Smooth muscle cell (in vitro differentiated cells): Measurements from ENCODE around the gene TBC1D22A. TPM values are rescaled to one million over a fixed set of nuclear protein-coding genes. Genes with fewer than 3 reads are reported as not detected.

Source experiments
- DNase-seq: peaks from one replicate; lab custom pipeline; 2025; ENCODE audit not compliant: unreplicated experiment; lab: John Stamatoyannopoulos, UW
- H2AFZ ChIP-seq: fragments of 200-600 bp; sonication (generic); 2 replicates; pipeline ENCODE4 v1.6.0; 2016; ENCODE audit warnings: antibody characterized with exemption, low read depth, mild to moderate bottlenecking
- H3F3A ChIP-seq: fragments of 200-600 bp; sonication (generic); 2 replicates; pipeline ENCODE4 v1.6.0; 2017; ENCODE audit warnings: antibody characterized with exemption, low read depth
- H3K27ac ChIP-seq: fragments of 200-600 bp; sonication (generic); 2 replicates; pipeline ENCODE4 v1.5.1; 2016; ENCODE audit warnings: low read depth, mild to moderate bottlenecking
- H3K27me3 ChIP-seq: fragments of 200-600 bp; sonication (generic); 2 replicates; pipeline ENCODE4 v1.6.1; 2016; ENCODE audit warnings: low read depth, mild to moderate bottlenecking
- H3K36me3 ChIP-seq: fragments of 200-600 bp; sonication (generic); 2 replicates; pipeline ENCODE4 v1.5.1; 2016; ENCODE audit warnings: low read depth
- H3K4me1 ChIP-seq: fragments of 200-600 bp; sonication (generic); 2 replicates; pipeline ENCODE4 v1.5.1; 2016; ENCODE audit warnings: low read depth
- H3K4me2 ChIP-seq: fragments of 200-600 bp; sonication (generic); 2 replicates; pipeline ENCODE4 v1.6.0; 2016; ENCODE audit warnings: mild to moderate bottlenecking
- H3K4me3 ChIP-seq: fragments of 200-600 bp; sonication (generic); 2 replicates; pipeline ENCODE4 v1.5.1; 2016; ENCODE audit warnings: mild to moderate bottlenecking
- H3K79me2 ChIP-seq: fragments of 200-600 bp; sonication (generic); 2 replicates; pipeline ENCODE4 v1.6.0; 2016; ENCODE audit warnings: low read depth, mild to moderate bottlenecking
- H3K9ac ChIP-seq: fragments of 200-600 bp; sonication (generic); 2 replicates; pipeline ENCODE4 v1.6.0; 2016; ENCODE audit warnings: low read depth
- H3K9me3 ChIP-seq: fragments of 200-600 bp; sonication (generic); replicated peaks from 2 replicates; pipeline ENCODE4 v1.5.1; 2016; ENCODE audit warnings: low read depth
- H4K20me1 ChIP-seq: fragments of 200-600 bp; sonication (generic); 2 replicates; pipeline ENCODE4 v1.6.0; 2016; ENCODE audit warnings: low read depth
- WGBS: methylation state at CpG from one replicate; pipeline ENCODE4 v1.1.7; 2016; ENCODE audit warnings: low lambda C conversion rate; 5-methylcytosine and 5-hydroxymethylcytosine counted together
- polyA plus RNA-seq: library from polyadenylated mRNA; unstranded; fragments of >200 nt; fragmentation: Nextera tagmentation; extraction: Ambion mirVana; gene quantifications from 2 replicates; pipeline ENCODE4 v1.2.1, GENCODE V29; 2016
- total RNA-seq: library from RNA; depleted of rRNA; stranded (reverse); fragments of >200 nt; gene quantifications from 2 replicates; pipeline ENCODE4 v1.2.3, GENCODE V29; 2014
- TF ChIP-seq, protein P1 (sequence below): fragments of 200-600 bp; sonication (generic); IDR thresholded peaks from 2 replicates; pipeline ENCODE4 v1.5.1; 2017; ENCODE audit warnings: borderline replicate concordance, mild to moderate bottlenecking, antibody characterized with exemption; ENCODE audit not compliant: insufficient read depth, poor library complexity, severe bottlenecking

Gene TBC1D22A
- total and polyA plus RNA-seq, 2 experiments from 2014 or later: 12.5 to 14.4 TPM

DNA sequence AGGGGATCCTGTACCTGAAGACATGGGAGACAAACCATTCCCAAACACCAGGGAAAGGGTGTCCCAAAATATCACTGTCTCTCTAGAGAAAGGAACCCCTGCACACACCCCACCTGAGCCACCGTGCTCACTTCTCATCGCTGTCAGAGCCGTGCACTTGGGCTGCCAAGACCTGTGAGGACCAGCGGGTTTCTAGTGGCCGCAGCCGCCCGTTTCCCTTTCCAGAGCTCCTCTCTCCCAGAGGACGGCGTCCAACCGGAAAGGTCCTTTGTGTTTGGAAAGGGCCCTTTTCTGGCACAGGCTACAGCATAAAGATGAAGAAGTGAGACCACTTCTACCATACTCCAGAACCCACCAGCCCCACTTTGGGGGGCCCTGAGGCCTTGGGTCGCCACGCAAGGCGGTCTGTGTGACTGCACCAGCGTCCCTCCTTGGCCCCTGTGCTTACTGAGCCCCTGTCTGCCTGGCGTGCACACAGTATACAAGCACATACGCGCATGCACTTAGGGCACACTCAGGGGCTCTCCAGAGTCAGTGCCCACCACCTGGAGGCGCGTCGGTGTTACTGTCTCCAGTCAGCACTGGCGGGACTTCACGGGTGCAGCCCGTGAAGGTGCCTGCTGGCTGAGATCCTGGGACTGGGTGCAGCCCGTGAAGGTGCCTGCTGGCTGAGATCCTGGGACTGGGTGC, 381.8 kb downstream of the TBC1D22A start:
- no peak overlapping the region for H3K4me2 ChIP-seq
- H3F3A ChIP-seq: no peaks in the 10 kb centered on the region
- no peaks in the 10 kb centered on the region for H3K4me1 ChIP-seq
- no peak overlapping the region for H3K9ac ChIP-seq
- no peaks in the 10 kb centered on the region for H3K36me3 ChIP-seq
- no peak overlapping the region for H3K4me3 ChIP-seq
- H3K27ac ChIP-seq: no peak overlapping the region
- H3K9me3 ChIP-seq: no peaks in the 10 kb centered on the region
- H3K79me2 ChIP-seq: no peaks in the 10 kb centered on the region
- DNase-seq: no peak
- H2AFZ ChIP-seq: no peak overlapping the region
- H4K20me1 ChIP-seq: no peaks in the 10 kb centered on the region
- TF ChIP-seq, protein P1, sequence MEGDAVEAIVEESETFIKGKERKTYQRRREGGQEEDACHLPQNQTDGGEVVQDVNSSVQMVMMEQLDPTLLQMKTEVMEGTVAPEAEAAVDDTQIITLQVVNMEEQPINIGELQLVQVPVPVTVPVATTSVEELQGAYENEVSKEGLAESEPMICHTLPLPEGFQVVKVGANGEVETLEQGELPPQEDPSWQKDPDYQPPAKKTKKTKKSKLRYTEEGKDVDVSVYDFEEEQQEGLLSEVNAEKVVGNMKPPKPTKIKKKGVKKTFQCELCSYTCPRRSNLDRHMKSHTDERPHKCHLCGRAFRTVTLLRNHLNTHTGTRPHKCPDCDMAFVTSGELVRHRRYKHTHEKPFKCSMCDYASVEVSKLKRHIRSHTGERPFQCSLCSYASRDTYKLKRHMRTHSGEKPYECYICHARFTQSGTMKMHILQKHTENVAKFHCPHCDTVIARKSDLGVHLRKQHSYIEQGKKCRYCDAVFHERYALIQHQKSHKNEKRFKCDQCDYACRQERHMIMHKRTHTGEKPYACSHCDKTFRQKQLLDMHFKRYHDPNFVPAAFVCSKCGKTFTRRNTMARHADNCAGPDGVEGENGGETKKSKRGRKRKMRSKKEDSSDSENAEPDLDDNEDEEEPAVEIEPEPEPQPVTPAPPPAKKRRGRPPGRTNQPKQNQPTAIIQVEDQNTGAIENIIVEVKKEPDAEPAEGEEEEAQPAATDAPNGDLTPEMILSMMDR: no peak
- 96% methylated on average over 24 of the region's 24 CpGs for WGBS
- H3K27me3 ChIP-seq: no peaks in the 10 kb centered on the region

DNA sequence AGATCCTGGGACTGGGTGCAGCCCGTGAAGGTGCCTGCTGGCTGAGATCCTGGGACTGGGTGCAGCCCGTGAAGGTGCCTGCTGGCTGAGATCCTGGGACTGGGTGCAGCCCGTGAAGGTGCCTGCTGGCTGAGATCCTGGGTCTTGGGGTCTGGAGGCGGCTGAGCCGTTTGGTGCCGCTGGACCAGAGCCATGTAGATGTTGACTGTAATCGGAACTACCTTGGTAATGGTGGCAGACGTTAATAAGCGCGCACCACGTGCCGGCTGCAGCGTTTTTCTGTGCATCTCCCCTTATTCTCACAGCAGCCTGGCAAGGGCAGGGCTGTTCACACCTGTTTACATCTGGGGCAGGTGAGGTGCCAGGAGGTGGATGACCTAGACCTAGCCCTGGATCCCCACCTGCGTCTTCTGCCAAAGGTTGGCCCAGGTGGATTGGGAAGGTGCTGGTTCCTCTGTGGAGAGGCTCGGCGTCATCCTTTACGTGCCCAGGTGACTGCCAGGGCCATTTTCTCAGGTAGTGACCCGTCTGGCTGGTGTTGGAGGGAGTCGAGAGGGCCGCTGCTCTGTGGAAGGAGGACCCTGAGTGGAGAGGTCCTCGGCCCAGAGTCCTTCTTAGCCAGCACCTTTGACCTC, 382.5 kb downstream of the TBC1D22A start:
- Histone ChIP-seq H3K9me3 (no peaks in the 10 kb centered on the region), H3F3A (no peaks in the 10 kb centered on the region), H3K4me3 (no peak overlapping the region), H3K9ac (no peak overlapping the region), H2AFZ (no peak overlapping the region), H3K27me3 (no peaks in the 10 kb centered on the region), H3K36me3 (no peaks in the 10 kb centered on the region), H3K27ac (no peak overlapping the region), H4K20me1 (no peaks in the 10 kb centered on the region), H3K4me2 (no peak overlapping the region), H3K4me1 (no peaks in the 10 kb centered on the region), H3K79me2 (no peaks in the 10 kb centered on the region)
- TF ChIP-seq, protein P1: no peak
- DNase-seq: no peak
- 96% methylated on average over 20 of the region's 21 CpGs for WGBS

DNA sequence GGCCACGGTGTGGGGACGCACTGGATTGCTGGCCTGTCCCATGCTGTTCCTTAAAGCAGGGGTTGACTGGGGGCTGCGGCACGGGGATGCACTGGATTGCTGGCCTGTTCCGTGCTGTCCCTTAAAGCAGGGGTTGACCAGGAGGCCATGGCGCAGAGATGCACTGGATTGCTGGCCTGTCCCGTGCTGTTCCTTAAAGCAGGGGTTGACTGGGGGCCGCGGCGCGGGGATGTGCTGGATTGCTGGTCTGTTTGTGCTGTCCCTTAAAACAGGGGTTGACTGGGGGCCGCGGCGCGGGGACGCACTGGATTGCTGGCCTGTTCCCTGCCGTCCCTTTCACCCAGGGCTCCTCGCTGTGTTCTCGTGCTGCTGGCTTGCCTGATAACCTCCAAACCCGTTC, 383.4 kb downstream of the TBC1D22A start:
- H3K9me3 ChIP-seq: no peaks in the 10 kb centered on the region
- no peaks in the 10 kb centered on the region for H3K4me1 ChIP-seq
- no peaks in the 10 kb centered on the region for H3K36me3 ChIP-seq
- H3F3A ChIP-seq: no peaks in the 10 kb centered on the region
- no peak overlapping the region for H3K4me3 ChIP-seq
- WGBS: 94% methylated on average over 20 of the region's 20 CpGs
- no peaks in the 10 kb centered on the region for H4K20me1 ChIP-seq
- DNase-seq: no peak
- no peak overlapping the region for H2AFZ ChIP-seq
- H3K79me2 ChIP-seq: no peaks in the 10 kb centered on the region
- H3K27me3 ChIP-seq: no peaks in the 10 kb centered on the region
- H3K27ac ChIP-seq: no peak overlapping the region
- no peak overlapping the region for H3K4me2 ChIP-seq
- TF ChIP-seq, protein P1: no peak
- no peak overlapping the region for H3K9ac ChIP-seq
